GM19193 (cell line): ENCODE data around the gene TCN1.

Experiments used
- POLR2A ChIP-seq: IDR thresholded peaks from 4 replicates; pipeline ENCODE4 v1.6.1; 2011; ENCODE audit not compliant: insufficient read depth, insufficient read length; ENCODE audit errors: extremely low read depth

TCN1 gene, protein sequence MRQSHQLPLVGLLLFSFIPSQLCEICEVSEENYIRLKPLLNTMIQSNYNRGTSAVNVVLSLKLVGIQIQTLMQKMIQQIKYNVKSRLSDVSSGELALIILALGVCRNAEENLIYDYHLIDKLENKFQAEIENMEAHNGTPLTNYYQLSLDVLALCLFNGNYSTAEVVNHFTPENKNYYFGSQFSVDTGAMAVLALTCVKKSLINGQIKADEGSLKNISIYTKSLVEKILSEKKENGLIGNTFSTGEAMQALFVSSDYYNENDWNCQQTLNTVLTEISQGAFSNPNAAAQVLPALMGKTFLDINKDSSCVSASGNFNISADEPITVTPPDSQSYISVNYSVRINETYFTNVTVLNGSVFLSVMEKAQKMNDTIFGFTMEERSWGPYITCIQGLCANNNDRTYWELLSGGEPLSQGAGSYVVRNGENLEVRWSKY

DNA sequence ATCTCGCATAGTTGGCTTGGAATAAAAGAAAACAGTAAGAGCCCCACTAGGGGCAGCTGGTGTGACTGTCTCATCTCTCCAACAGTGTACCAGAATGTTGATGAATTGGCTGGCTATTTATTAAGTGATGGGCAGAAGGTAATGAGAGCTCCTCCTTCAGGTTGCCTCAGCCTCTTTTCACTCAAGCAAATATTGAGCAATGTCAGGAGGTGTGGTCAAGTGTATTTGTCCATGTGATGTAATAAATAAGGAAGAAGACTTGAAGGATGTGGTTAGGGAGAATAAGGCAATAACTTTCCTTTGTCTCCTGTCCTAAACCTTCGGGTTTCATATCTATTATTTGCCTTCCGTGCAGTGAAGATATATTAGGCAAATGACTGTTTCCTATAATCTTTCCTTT lies at the start of gene TCN1:
TSS of gene TCN1 (minus strand) at position 91 of the 400 bp plus-strand sequence. CDS start at position 74, 17 bp downstream.
- no peak for TF ChIP-seq POLR2A

DNA sequence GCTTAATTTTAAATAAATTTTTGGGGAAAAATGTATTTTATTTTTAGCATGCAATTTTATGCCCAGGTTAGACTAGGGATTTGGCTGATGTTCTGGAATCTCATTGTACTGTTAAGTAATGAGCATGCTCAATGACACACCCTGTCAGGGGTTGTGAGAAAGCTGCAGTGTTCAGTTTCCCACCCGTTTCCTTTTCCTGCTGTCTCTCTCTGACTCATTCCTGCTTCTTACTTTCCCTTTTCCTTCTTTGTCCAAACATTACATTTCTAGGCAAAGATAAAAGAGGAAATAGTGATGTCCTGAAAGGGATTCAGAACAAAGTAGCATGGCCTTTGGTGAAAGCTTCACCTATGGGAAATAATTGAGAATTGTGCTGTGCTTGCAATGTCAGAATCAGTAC lies 35.0 kb upstream of the TCN1 start:
- TF ChIP-seq POLR2A = no peak

DNA sequence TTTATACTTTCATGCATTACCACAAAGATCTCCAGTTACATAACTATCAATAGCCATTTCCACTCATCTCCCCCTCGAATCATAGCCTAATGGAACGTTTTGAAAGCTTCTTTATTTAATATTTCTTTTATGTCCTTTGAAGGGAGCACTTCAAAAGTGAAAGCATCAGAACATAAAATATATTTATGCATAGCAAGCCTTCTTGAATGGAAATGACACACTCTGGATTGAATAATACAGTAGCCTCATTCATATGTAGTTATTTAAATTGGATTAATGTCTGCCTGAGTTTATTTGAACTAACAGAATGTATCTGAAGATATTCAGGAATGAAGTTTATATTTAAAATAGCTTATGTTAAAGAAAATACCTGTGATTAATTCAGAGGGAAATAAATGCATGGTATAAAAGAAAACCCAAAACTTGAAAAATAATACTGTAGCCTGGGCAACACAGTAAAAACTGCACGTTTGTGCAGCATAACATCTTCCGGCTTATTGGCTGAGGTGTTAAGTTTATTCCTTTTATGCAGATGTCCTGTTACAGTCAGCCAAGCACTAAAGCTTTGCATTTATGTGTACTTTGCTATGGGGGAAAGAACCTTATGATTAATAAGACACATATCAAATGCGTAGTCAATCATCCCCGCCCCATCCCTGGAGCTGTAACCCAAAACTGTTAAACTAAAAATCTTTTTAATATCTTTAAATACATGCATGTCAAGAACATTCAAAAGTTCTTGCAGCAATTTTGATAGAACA lies 34.3 kb upstream of the TCN1 start:
- TF ChIP-seq POLR2A = no peak

DNA sequence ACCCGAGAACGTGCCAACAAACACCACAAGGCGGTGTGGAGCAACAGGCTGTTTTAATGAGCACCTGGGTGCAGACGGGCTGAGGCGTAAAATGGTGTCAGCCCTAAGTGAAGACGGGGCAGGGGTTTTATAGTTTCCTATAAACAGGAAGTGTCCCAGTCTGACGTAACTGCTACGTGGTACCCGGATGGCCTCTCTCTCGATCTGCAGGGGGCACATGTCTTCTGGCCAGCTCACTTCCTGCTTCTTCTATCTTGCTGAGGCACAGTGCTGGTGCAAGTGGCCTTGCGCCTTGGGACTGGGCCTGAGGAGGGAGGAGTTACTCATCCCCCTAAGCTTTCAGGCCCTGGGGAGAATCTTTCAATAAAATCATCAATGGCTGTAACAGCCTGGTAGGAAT lies 33.2 kb upstream of the TCN1 start:
- no peak for TF ChIP-seq POLR2A

DNA sequence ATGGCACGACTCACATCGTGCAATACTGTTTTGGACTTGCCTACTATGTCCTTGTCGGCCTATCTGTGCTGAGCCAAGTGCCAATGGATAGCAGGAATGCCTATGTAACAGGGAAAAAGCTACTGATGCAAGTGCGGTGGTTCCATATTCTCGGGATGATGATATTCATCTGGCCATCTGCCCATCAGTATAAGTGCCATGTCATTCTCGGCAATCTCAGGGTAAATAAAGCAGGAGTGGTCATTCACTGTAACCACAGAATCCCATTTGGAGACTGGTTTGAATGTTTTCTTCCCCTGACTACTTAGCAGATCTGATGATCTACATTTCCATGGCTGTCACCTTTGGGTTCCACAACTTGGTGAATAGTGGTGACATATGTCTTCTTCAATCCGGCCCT lies 32.4 kb upstream of the TCN1 start:
- no peak for TF ChIP-seq POLR2A

DNA sequence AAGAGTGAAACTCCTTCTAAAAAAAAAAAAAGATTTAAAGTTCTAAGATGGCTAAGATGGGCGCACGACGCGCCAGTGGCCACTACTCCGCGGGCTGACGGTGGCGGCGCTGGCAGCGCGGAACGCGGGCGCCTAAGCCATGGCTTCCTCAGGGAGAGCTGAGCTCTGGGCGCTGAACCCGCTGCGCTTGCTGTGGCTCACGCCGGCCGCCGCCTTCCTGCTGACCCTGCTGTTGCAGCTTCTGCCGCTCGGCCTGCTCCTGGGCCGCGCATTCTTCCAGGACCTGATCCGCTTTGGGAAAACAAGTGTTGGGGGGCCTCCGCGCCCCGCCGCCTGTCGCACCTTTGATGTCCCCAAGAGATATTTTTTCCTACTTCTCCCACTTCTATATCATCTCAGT lies 31.8 kb upstream of the TCN1 start:
- TF ChIP-seq POLR2A = no peak

DNA sequence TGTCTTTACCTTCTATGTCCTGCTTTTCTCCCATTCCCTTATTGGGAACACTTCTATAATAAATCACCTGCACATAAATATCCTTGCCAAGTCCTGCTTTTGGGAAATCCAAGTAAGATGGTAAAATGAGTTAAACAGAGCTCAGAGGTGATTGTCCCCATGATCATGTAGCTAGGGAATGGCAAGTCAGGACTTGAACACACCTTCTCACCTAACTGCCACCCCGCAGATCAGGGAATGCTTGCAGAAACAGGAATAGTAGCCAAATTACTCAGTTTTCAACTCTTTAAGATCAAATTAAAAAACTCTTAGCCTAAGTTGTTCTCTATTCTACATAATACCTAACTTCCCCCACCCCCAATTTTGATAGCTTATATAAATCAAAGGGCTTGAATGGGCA lies 28.3 kb upstream of the TCN1 start:
- no peak for TF ChIP-seq POLR2A

DNA sequence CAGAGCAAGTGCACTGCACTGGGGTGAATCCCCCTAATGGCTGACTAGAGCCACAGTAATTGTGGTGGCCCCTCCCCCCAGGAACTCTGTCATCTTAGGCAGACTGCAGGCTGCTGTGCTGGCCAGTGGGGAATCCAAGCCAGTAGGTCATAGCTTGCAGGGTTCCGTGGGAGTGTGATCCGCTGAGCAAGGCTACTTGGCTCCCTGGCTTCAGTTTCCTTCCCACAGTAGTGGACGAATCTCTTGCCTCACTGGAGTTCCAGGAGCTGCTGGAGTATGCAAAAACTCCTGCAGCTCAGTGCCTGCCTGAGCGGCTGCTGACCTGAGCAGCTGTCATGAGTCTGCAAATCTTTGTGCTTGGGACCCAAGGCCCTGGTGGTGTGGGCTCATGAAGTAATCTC lies 25.5 kb upstream of the TCN1 start:
- TF ChIP-seq POLR2A = no peak

DNA sequence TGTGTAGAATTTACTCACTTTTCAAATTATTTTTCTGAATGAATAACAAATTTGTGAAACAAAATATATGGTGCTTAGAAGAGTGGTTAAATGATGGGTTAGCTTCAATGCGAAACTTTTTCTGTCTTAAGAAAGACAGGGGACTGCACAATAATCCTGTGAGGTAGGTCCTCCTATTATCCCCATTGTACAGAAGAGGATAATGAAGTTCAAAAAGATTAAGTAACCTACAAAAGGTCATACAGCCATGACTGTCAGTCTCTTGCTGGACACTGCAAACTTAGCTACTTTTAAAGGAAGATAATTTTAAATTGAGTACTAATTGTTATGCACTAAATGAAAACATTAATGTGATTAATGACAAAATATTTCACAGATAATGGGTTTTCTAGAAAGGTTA lies 17.3 kb upstream of the TCN1 start:
- no peak for TF ChIP-seq POLR2A

DNA sequence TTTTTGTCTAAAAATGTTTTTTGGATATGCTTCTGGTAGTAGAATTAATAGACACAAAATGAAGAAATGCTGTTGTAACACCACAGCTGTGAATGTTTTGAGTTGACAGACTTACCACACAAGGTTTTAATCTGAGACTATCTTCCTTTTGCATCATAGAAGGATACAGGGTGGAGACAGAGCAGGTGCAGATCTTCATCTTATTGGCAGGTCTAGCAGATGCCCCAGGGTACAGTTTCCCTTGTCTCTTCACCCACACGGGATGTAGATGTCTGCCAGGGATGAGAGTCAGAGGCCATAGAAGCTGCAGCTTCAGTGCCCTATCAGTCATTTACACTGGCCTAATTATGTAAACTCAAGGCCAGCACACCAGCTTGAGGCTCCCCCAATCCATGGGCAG lies 13.3 kb upstream of the TCN1 start:
- TF ChIP-seq POLR2A = no peak

DNA sequence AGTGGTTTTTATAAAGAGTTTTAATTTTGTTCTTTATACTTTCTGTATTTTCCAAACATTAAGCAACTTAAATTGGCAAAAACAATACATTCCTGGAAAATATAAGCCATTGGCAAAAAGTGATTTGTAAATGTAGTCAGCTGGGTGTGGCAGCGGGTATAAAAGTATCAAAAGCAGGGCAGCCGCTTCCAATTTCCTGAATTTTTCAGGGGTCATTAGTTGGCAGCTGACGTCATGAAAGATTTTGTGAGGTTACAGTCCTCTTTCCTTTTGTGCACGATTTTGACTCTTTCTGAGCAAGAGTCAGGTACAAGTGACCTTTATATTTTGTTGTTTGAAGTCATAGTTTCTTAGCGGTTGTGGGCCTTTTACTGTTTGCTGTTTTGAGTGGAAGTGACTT lies 12.3 kb upstream of the TCN1 start, which contains the start of gene OOSP3:
TSS of gene OOSP3 (plus strand) at position 208 of the 400 bp plus-strand sequence. CDS start at position 235, 27 bp downstream.
- no peak for TF ChIP-seq POLR2A

DNA sequence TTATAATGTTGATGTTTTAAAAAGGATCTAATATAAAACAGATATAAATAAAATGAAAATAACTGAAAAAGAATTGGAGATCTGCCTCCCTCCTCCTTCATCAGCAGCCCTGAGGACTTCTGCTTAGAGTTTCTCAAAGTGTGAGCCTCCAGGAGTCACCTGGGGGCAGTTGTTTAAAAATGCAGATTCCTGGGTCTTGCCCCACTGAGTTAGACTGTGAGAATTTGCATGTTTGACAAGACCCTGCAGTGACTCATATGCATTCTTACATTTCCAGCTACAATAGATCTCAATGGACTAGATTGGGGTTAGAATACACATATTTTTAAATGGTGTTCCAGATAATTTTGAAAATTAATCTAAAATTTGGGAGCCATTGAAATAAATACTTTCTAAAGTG lies 11.5 kb upstream of the TCN1 start:
- TF ChIP-seq POLR2A = no peak

DNA sequence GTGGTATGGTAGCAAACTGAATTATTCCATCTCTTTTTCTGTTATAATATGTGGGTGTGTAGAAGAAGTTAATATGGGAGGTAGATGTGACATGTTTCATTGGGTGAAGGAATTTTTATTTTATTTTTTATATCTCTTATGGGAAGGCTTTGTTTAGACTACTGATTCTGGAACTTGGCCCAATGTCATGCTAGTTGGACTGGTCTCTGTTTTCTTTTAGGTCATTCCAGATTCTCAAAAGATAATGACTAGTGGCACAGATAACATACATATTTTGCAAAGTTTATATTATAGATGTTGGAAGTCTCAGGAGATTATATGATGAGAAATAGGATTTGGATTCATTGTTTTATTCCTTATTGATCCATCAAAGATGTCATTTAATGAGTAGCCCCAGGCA lies 11.0 kb upstream of the TCN1 start:
- TF ChIP-seq POLR2A = no peak

DNA sequence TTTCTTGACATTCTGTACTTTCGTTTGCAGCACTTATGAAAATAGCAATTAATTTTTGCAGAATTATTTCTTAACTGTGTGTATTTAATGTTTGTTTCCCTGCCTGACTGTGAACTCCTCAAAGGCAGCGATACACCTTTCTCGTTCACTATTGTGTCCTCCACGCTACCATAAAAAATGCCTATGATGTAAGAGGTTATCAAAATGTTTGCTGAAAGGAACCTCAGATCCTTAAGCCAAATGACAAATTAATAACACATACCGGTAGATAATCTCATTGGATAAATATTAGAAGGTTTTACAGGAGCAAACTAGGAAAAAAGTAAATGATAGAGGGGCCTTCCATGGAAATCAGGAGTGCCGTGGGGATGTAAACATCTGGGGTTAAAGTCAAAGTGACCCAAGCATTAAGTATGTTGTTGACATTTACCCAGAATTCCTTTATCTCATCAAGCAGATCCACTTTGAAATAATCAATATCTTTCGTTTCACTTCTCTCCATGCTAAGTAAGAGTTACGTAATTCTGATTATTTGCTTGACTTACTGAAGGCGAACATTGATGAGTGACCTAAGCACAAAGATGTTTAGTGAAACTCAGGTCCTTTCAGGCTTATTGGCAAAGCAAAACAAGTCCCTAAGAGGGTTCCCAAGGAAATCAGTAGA lies 9.7 kb upstream of the TCN1 start:
- no peak for TF ChIP-seq POLR2A

DNA sequence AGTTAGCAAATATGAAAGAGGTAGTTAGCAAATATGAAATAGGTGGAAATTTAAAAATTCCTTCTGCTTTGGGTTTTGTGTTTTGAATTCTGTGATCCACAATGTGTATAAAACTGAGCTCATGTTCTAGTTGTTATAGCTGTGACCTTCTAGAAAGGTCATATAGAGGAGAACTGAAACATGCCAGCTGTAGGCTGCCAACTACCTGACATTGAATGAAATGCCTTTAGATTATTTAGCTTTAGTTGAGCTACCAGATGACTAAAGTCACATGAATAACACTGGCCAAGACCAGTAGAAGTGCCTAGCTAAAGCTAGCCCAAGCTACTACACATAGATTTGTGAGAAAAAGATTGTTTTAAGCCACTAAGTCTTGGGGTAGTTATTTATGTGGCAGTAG lies 5.8 kb upstream of the TCN1 start:
- TF ChIP-seq POLR2A = no peak

DNA sequence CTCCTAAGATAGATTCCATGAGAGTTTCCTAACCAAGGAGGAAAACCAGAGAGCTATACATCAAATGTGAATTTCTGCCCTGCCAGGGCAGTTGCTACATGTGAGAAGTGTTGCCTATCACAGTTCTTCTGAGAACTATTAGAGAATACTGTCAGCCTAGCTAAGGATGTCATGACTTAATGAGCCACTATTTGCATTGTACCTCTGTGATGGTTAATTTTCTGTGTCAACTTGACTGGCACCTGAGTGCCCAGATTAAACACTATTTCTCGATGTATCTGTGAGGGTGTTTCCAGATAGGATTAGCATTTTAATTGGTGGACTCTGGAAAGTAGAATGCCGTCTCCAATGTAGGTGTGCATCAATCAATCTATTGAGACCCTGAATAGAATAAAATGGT lies 1.7 kb upstream of the TCN1 start:
- TF ChIP-seq POLR2A = no peak

DNA sequence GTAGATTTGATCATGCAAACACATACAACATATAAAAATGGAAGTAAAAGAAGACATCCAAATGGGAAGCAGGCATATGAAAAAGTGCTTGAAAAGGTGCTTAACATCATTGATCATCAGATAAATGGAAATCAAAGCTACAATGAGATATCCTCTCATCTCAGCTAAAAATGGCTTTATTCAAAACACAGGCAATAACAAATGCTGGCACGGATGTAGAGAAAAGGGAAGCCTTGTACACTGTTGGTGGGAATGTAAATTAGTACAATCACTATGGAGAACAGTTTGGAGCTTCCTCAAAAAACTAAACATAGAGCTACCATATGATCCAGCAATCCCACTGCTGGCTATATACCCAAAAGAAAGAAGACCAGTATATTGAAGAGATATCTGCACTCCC lies 549 bp upstream of the TCN1 start:
- TF ChIP-seq POLR2A = no peak

DNA sequence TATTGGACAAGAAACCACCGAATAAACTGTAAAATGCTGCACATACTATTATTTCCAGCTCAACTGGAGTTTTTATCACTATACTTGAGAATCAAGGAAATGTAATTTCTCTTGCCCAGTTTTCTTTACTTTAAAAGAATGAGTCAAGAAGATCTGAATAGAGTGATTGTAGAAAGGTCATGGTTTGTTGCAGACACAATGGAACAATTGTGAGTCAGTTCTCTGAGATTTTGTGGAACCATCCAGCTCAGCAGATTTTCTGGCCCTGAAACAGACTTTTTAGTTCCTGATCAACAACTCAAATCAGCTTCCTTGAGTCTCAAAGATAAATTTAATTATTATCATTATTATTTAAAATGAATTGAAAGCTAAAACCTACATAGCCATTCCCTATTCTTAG lies 1.3 kb downstream of the TCN1 start:
- TF ChIP-seq POLR2A = no peak
